ENCODE measurements around the gene OR2M3.
"Not testable (repeated sequence)": the region's sequence is repeated elsewhere in the genome, so short reads cannot be mapped to it uniquely, and the experiment has no call there.

The OR2M3 gene, protein sequence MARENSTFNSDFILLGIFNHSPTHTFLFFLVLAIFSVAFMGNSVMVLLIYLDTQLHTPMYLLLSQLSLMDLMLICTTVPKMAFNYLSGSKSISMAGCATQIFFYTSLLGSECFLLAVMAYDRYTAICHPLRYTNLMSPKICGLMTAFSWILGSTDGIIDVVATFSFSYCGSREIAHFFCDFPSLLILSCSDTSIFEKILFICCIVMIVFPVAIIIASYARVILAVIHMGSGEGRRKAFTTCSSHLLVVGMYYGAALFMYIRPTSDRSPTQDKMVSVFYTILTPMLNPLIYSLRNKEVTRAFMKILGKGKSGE

DNA sequence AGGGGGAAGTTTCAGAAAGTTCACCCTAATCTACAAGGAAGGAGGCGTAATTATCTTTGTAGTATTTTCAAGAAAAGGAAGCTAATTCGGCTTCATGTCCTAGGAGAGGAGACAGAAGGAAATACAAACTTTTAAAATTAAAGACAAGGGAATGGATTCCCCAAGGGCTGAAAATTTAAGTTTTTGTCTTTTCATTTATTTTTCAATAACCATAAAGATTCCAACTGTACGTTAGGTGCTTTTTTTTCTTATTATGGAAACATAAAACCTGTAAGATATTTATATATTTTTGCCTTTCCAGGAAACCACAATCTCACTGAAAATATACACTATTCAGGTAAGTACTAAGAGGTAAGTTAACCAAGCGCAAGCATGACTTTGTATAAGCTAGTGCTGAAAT, at the start of gene OR2M3:
TSS of gene OR2M3 (plus strand) at position 301 of the 400 bp plus-strand sequence. CDS start 5,803 bp downstream, outside the sequence.
- no peak for DNase-seq

DNA sequence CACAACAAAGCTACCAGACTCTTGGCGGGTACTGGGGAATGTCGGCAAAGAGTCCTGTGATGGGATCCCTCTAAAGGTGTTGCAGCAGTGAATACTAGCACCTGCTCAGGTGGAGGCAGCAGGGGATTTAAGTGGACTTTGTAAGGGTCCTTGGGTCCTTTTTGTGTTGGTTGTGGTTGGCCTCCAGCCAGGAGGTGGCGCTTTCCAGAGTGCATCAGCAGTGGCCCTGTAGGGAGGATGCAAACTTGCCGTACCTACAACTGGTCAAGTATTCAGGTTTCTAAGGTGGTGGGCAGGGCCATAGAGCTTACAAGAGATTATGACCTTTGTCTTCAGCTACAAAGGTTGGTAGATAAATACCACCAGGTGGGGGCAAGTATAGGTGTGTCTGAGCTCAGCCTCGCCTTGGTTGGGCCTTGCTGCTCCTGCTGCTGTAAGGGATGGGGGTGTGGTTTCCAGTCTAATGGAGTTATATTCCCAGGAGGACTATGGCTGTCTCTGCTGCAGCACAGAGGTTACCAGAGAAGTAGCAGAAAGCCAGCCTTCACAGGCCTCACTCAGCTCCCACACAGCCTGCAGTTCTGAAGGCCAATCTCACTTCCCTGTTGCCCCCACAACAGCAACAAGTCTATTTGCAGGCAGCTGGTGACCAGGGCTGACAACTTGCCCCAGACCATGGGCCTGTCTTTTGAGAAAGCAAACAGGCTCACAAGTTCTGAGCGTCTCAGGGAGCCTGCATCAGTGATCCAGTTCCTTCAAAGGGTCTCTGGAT, 44.8 kb upstream of the OR2M3 start:
- DNase-seq: no peak

DNA sequence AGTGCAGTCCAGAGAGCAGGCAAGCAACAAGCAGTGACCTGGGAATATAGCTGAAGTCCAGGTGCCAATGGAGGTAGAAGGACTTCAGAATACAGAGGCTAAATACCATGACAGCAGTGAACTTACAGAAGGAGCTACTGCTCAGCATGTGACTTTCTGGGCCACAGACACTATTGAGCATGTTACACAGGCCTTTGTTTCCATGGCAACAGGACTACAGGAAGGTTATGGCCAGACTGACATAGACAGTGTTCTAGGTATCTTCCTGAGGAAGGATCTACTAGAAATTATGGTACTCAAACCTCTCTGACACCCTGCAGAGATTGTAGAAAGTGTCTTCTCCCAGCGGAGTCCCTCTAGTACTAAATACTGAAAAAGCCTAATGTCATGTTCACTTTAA, 41.1 kb upstream of the OR2M3 start:
- no peak for DNase-seq

DNA sequence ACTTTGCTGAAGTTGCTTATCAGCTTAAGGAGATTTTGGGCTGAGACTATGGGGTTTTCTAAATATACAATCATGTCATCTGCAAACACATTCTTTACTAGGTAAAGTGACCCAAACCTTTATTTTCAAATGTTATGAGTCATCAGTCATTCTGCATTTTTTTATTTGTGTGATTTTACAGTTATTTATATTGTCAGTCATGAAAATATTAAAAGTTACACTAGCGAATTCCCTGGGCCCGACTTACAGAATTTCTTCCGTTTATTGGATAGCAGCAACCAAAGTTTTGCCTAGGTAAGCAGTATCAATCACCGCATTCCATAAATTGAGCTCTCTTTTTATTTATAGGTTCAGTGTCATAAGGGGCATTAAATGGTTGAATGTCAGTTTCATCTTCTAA, 38.3 kb upstream of the OR2M3 start:
- DNase-seq: no peak

DNA sequence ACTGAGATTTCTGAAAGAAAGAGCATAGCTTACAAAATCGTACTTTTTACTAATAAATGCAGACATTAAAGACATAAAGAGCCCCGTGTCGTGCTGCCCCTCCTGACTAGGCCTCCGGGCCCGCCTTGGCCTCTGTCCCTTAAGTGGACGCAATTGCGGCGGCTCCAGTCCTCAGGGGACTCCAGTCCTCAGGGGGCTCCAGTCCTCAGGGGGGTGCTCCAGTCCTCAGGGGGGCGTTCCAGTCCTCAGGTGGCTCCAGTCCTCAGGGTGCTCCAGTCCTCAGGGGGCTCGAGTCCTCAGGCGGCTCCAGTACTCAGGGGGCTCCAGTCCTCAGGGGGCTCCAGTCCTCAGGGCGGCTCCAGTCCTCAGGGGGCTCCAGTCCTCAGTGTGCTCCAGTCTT, 33.0 kb upstream of the OR2M3 start:
- DNase-seq: no peak

DNA sequence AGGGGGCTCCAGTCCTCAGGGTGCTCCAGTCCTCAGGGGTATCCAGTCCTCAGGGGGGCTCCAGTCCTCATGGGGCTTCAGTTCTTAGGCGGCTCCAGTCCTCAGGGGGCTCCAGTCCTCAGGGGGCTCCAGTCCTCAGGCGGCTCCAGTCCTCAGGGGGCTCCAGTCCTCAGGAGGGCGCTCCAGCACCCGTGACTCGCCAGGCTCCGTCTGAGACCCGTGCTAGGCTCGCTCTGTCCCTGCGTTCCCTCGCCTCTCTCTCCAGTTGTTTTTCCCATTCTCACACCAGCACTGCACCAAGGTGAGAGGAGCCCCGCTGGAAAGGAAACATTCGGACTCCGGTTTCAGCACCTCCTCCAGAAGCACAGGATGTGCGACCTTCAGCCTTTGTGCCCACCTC, 31.9 kb upstream of the OR2M3 start:
- no peak for DNase-seq

DNA sequence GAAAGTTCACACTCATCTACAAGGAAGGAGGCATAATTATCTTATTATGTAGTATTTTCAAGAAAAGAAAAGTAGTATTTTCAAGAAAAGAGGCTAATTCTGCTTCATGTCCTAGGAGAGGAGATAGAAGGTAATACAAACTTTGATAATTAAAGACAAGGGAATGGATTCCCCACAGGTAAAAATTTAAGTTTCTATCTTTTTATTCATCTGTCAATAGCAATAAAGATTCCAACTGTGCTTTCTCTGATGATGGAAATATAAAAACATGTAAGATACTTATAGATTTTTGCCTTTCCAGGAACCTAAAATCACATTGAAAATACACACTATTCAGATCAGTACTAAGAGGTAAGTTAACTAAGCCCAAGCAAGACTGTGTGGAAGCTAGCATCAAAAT, 22.5 kb upstream of the OR2M3 start, which contains the start of gene OR2M2:
TSS of gene OR2M2 (plus strand) at position 301 of the 400 bp plus-strand sequence. CDS start 5,165 bp downstream, outside the sequence.
- DNase-seq: no peak

DNA sequence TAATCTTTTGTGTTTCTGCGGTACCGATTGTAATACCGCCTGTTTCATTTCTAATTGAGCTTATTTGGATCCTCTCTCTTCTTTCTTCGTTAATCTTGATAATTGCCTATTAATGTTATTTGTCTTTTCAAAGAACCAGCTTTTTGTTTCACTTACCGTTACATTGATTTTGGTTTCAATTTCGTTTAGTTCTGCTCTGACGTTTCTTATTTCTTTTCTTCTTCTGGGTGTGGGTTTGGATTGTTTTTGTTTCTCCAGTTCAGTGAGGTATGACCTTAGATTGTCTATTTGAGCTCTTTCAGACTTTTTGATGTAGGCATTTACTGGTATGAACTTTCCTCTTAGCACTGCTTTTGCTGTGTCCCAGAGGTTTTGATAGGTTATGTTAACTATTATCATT, 13.1 kb upstream of the OR2M3 start:
- DNase-seq: no peak

DNA sequence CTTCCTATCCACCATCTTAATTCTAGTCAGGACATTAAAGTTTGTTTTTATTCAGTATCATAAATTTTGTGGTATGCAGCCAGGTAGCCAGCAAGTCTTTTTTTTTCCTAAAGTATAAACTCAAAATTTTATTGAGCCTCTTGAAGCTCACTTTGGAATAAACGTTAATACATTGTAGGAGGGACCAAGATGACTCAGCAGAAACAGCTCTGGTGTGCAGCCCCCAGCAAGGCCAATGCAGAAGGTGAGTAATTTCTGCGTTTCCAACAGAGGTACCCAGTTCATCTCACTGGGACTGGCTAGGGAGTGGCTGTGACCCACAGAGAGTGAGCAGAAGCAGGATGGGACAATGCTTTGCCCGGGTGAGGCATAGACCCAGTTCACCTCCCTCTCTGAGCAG, 9.7 kb upstream of the OR2M3 start:
- DNase-seq: no peak

DNA sequence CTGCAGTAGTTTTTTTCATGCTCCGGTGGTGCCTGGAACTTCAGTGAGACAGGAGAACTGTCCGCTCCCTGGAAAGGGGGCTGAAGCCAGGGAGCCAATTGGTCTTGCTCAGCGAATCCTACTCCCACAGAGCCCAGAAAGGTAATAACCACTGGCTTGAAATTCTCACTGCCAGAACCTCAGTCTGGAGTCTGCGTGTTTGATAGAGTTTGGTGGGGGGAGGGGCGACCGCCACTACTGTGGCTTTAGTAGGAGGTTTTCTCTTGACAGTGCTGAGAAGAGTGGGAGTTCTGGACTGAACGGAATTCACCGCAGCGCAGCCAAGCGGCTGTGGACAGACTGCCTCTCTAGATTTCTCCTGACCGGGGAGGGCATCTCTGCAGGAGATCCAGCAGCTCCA, 8.0 kb upstream of the OR2M3 start:
- DNase-seq: no peak

DNA sequence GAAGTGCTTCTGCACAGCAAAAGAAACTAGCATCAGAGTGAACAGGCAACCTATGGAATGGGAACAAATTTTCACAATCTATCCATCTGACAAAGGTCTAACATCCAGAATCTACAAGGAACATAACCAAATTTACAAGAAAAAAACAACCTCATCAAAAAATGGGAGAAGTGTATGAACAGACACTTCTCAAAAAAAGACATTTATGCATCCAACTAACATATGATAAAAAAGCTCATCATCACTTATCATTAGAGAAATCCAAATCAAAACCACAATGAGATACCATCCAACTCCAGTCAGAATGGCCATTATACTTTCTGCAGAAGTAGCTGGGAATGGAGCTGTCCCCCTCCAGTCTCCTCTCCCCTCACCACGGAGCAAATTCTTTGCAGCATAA, 2.9 kb upstream of the OR2M3 start:
- no peak for DNase-seq

DNA sequence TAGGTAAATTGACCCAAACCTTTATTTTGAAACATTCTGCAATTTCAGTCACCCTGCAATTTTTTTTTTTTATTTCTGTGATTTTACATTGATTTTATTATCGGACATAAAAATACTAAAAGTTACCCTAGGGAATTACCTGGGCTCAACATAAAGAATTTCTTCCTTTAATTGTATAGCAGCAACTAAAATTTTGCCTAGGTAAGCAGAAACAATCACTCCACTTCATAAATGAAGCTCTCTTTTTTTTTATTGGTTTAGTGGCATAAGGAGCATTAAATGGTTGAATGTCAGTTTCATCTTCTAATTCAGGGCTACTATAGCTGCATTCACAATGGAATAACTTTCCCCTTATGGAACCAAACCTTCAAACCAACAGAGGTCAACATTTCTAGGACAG, 18.8 kb downstream of the OR2M3 start:
- no peak for DNase-seq

DNA sequence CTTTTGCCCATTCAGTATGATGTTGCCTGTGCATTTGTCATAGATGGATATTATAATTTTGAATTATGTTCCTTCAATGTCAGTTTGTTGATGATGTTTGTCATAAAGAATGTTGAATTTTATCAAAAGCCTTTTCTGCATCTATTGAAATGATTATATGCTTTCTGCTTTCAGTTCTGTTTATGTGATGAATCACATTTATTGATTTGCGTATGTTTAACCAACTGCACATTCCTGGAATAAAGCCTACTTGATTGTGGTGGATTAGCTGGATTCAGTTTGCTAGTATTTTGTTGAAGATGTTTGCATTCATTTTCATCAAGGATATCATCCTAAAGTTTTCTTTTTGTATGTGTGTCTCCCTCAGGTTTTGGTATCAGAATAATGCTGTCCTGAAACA, 28.5 kb downstream of the OR2M3 start:
- no peak for DNase-seq

DNA sequence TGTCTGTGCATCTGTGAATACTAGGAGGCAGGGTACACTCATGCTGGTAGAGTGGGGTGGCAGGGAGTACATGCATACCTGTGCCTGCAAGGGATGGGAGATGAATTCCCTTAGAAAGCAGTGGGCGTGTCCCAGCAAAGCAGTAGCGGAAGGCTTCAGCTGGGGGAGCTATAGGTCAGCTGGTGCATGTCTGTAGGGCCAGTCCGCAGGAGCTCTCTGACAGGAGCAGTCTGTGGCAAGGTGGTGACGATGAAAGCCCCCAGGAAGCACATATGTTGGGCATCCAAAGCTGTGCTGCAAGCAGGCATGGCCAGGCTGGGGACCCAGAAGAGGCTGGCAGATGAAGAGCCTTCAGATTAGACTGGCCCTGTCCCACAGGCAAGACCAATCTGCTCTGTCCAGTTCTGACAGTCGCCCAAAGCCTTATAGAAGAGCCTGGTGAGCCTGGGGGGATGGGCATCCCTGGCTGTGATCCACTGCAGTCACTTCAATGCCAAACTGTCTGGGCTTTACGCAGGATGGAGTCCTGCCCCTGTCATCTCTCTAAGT, 32.4 kb downstream of the OR2M3 start:
- DNase-seq: no peak

DNA sequence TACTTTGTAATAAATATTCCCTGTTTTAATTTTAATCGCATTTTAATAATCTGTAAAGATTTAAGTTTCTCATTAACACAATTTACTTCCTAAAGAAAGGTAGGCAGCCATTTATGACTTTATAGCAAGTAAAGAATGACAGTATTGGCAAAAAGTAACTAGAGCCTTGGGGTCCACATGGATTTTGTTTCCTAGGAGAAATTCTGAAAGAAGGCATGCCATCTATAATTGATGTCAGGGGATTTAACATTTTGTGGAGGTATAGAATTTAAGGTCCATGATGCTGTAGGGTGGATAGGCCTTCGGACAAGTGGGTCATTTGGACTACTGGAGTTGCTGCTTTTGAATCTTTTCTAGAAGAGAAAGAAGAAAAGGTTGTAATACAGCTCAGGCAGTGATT, 34.1 kb downstream of the OR2M3 start, which contains the start of gene OR2M4:
TSS of gene OR2M4 (plus strand) at position 301 of the 400 bp plus-strand sequence. CDS start 7,512 bp downstream, outside the sequence.
- DNase-seq: no peak

DNA sequence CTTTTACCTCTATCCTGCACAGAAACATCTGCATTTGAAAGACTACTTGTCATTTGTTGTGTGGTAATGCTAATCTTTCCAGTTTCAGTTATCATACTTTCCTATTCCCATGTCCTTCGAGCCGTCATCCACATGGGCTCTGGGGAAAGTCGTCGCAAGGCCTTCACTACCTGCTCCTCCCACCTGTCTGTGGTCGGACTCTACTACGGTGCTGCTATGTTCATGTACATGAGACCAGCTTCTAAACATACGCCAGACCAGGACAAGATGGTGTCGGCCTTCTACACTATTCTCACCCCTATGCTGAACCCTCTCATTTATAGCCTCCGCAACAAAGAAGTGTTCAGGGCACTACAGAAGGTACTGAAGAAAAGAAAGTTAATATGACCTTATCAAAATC, 42.4 kb downstream of the OR2M3 start:
- no peak for DNase-seq

DNA sequence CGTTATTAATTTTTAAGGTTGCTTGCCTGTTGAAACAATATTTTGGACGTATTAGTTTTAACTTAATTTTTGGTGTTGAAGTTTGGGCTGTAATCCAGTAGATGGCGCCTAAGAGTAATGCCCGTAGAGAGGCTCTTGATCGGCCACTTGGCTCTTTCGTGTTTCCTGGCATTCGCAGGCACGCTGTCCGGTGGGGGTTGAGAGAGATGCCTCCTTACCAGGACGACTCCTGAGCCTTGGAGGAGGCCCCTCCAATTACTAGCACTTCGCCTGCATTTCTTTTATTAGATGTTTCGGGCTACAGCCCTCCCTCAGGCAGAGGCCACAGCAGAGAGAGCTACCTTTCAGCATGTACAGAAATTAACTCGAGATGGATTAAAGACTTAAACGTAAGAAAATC, 46.1 kb downstream of the OR2M3 start:
- peak; percentile 7 for DNase-seq

DNA sequence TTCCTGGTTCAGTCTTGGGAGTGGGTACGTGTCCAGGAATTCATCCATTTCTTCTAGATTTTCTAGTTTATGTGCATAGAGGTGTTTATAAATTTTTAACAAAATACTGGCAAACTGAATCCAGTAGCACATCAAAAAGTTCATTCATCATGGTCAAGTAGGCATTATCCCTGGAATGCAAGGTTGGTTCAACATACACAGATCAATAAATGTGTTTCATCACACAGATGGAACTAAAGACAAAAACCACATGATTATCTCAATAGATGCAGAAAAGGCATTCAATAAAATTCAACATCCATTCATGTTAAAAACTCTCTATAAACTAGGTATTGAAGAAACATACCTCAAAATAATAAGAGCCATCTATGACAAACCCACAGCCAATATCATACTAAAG, 62.2 kb downstream of the OR2M3 start:
- not testable (repeated sequence) for DNase-seq

All from SHP77 treated with DMSO at 0.1 percent for 48 hours (cell line).